Body of pancreas (tissue), 4 donors: ENCODE measurements around the gene C4A. TPM values are rescaled to one million over a fixed set of nuclear protein-coding genes. Genes with fewer than 3 reads are reported as not detected.
"Not testable (repeated sequence)": the region's sequence is repeated elsewhere in the genome, so short reads cannot be mapped to it uniquely, and the experiment has no call there.

ENCODE experiments used
- ATAC-seq: fragments of 150-250 bp; one replicate; pipeline ENCODE4 v1.9.1; 2016
- DNase-seq, 4 donors: peaks; one replicate each; pipeline ENCODE4 v3.0.0-alpha.2; 2019
- H3K27ac ChIP-seq, 4 donors: fragments of 200-600 bp; sonication (generic); 1 replicate in 3 of 4; 2 replicates in 1 of 4; pipeline versions ENCODE4 v1.5.1 to v1.6.1; 2016 to 2019; ENCODE audit warnings: mild to moderate bottlenecking in 1 of 4, mixed read lengths in 1 of 4, moderate library complexity in 1 of 4
- H3K27me3 ChIP-seq, 2 donors: fragments of 200-600 bp; sonication (generic); one replicate each; pipeline ENCODE4 v1.6.0; 2016; ENCODE audit warnings: mild to moderate bottlenecking in 1 of 2
- H3K36me3 ChIP-seq, 2 donors: fragments of 200-600 bp; sonication (generic); replicated peaks in 1 of 2; 2 replicates each; pipeline ENCODE4 v1.5.1; 2016; ENCODE audit warnings: low read depth in 2 of 2; ENCODE audit not compliant: insufficient read depth in 1 of 2
- H3K4me1 ChIP-seq: fragments of 200-600 bp; sonication (generic); one replicate; pipeline ENCODE4 v1.6.0; 2016
- H3K4me3 ChIP-seq, 2 donors: fragments of 200-600 bp; sonication (generic); 1 replicate in 1 of 2; 2 replicates in 1 of 2; pipeline ENCODE4 v1.5.1; 2016 to 2019
- H3K9me3 ChIP-seq, 3 donors: fragments of 200-600 bp; sonication (generic); 1 replicate in 2 of 3; 2 replicates in 1 of 3; pipeline ENCODE4 v1.5.1; 2016
- CTCF ChIP-seq, 7 experiments: fragments of 450-650 bp in 4 of 7; fragments of 200-600 bp in 3 of 7; sonication (generic) in 3 of 7; IDR thresholded peaks; one replicate each; pipeline ENCODE4 v1.5.1; 2016 to 2019; ENCODE audit warnings: antibody characterized with exemption in 7 of 7
- POLR2A ChIP-seq, 3 donors: fragments of 450-650 bp; IDR thresholded peaks; one replicate each; pipeline ENCODE4 v1.6.1; 2016; ENCODE audit warnings: antibody characterized with exemption in 3 of 3, mild to moderate bottlenecking in 2 of 3
- WGBS, 2 donors: methylation state at CpG; one replicate each; pipeline ENCODE4 v1.1.5; 2017; 5-methylcytosine and 5-hydroxymethylcytosine counted together
- intact Hi-C: fragments of 100-400 bp; cut with DNase I; formaldehyde crosslinking; loops from one replicate; pipeline ENCODE4 v1.15.1; 2023
- total RNA-seq, 2 donors: library from RNA; depleted of rRNA; stranded (reverse); fragments of >200 nt; gene quantifications; one replicate each; pipeline ENCODE4 v1.1.0, GENCODE V29; 2016

C4A gene
- total RNA-seq, 2 donors from 2014 or later = 60.3 to 65.9 TPM

GRCh38 chr6:31977816-31978431, 3.9 kb upstream of the C4A start:
- H3K9me3 ChIP-seq = no peaks in the 10 kb centered on the region
- no peak overlapping the region for H3K27ac ChIP-seq
- H3K4me3 ChIP-seq = no peak overlapping the region
- H3K4me1 ChIP-seq = peaks cover 5% of the 10 kb centered on the region
- H3K27me3 ChIP-seq = no peaks in the 10 kb centered on the region
- DNase-seq = no peak
- no peak for ATAC-seq
- TF ChIP-seq CTCF (IDR thresholded peaks at IDR 0.05) = no peak
- no peak for TF ChIP-seq POLR2A (IDR thresholded peaks at IDR 0.05)
- peaks cover 0 to 2% of the 10 kb centered on the region in 2 donors for H3K36me3 ChIP-seq
- 95 to 96% methylated on average over 12 of the region's 12 CpGs for WGBS, 2 donors
- intact Hi-C loops = no loop called here

- no peaks in the 10 kb centered on the region for H3K9me3 ChIP-seq
- ATAC-seq (no peak), DNase-seq (no peak)
- H3K4me3 ChIP-seq = no peak overlapping the region
- no peaks in the 10 kb centered on the region for H3K27me3 ChIP-seq
- no peak for TF ChIP-seq CTCF (IDR thresholded peaks at IDR 0.05)
- no peak for TF ChIP-seq POLR2A (IDR thresholded peaks at IDR 0.05)
- peaks cover 0 to 2% of the 10 kb centered on the region in 2 donors for H3K36me3 ChIP-seq
- no peaks in the 10 kb centered on the region for H3K4me1 ChIP-seq
- H3K27ac ChIP-seq = no peak overlapping the region
- WGBS, 2 donors = 78 to 87% methylated on average over 5 of the region's 5 CpGs
- intact Hi-C loops = no loop called here
These were observed 3.0 kb upstream of the C4A start for GRCh38 chr6:31978831-31979230.

DNA sequence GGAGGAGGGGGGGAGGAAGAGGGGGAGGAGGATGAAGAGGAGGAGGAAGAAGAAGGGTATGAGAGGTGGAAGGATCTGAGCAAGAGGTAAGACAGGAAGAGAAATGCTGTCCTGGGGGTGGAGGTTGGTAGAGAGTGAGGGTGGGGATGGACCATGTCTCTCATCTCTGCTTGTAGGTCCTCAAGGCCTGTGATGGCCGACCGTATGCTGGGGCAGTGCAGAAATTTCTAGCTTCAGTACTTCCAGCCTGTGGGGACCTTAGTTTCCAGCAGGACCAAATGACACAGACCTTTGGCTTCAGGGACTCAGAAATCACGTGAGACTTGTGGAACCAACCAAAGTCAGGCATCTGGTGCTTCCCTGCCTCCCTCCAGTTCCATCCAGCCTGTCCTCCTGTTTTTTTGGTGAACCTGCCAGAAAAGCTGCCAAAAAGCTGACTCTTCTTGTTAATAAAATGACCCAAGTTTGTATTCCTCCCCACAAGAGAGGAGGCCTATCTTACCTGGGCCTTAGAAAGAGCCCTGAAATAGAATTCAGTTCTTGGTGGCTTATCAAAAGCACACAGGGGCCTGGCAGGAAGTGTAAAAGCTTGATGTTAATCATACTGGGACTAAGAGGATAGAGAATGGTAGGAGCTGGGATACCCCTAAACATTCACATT, 2.5 kb upstream of the C4A start:
- Histone ChIP-seq H3K4me3 (no peak overlapping the region), H3K9me3 (no peaks in the 10 kb centered on the region), H3K4me1 (no peaks in the 10 kb centered on the region), H3K27ac (no peak overlapping the region), H3K36me3 (peaks cover 0 to 2% of the 10 kb centered on the region in 2 donors), H3K27me3 (no peaks in the 10 kb centered on the region)
- TF ChIP-seq POLR2A (IDR thresholded peaks at IDR 0.05) (no peak), CTCF (IDR thresholded peaks at IDR 0.05) (no peak)
- ATAC-seq (no peak), DNase-seq (no peak)
- intact Hi-C loops = no loop called here
- 92 to 100% methylated on average over 3 of the region's 3 CpGs for WGBS, 2 donors

DNA sequence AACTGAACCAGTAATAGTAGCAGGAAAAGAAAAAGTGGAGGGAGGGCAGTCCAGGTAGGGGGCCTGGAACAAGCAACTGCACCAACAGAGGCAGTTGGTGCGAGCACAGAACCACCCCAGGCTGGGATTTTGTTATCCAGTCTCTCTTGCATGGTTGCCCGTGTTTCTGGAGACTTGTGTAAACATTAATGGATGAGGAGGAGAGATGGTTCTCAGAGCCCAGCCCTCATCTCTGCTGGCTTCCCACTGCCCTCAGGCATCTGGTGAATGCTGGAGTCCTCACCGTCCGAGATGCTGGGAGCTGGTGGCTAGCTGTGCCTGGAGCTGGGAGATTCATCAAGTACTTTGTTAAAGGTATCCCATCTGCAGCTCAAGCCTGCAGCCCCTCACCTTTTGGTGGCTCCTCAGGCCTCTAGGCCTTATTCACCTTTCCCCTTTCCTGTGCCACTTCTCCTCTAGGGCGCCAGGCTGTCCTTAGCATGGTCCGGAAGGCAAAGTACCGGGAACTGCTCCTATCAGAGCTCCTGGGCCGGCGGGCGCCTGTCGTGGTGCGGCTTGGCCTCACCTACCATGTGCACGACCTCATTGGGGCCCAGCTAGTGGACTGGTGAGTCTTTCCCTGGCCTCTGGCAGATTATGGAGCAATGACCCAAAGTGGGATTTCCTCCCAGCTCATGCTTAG, 1.5 kb upstream of the C4A start:
- H3K27ac ChIP-seq, ATAC-seq, H3K27me3 ChIP-seq, DNase-seq, H3K4me3 ChIP-seq, H3K4me1 ChIP-seq, H3K36me3 ChIP-seq, intact Hi-C loops, H3K9me3 ChIP-seq: not testable (repeated sequence)
- 90 to 94% methylated on average over 4 to 13 of the region's 13 CpGs for WGBS, 2 donors

DNA sequence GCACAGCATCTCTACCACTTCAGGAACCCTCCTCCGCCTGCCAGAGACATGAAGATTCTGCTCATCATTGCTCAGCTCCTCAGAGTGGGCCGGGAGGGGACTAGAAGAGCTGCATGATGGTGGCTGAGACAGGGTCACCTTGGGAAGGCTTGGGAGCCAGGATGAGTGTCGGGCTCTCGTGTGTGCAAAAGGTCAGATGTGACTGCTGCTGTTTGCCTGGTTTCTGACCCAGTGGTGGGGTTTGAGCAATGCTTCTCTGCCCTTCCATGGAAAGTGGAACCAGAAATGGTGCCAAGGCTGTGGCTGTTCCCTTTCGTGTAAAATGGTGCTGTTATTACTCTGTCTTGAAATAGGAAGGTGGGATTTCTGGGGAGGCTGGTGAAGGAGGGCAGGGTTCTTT, 859 bp upstream of the C4A start:
- H3K27me3 ChIP-seq, H3K9me3 ChIP-seq, DNase-seq, H3K27ac ChIP-seq, H3K4me1 ChIP-seq, H3K4me3 ChIP-seq, ATAC-seq, intact Hi-C loops, H3K36me3 ChIP-seq: not testable (repeated sequence)
- no CpG with 5 or more reads among the region's 5 CpGs for WGBS, 2 donors

GRCh38 chr6:31989363-31989762, 7.5 kb downstream of the C4A start:
- H3K27me3 ChIP-seq, H3K4me3 ChIP-seq, H3K4me1 ChIP-seq, ATAC-seq, H3K9me3 ChIP-seq, intact Hi-C loops, H3K36me3 ChIP-seq, H3K27ac ChIP-seq, DNase-seq: not testable (repeated sequence)
- no CpG with 5 or more reads among the region's 10 CpGs for WGBS, 2 donors

DNA sequence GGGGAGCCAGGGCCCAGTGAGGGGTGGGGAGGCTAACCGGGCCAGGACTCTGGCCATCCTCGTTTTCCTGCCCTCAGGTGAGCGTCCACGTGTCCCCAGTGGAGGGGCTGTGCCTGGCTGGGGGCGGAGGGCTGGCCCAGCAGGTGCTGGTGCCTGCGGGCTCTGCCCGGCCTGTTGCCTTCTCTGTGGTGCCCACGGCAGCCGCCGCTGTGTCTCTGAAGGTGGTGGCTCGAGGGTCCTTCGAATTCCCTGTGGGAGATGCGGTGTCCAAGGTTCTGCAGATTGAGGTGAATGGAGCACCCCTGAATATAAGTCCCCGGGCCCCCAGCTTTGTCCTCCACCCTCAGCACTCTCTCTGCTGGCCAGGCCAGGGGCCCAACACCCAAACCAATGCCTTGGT, 12.6 kb downstream of the C4A start:
- H3K27me3 ChIP-seq, intact Hi-C loops, H3K36me3 ChIP-seq, H3K4me1 ChIP-seq, H3K9me3 ChIP-seq, ATAC-seq, DNase-seq, H3K4me3 ChIP-seq, H3K27ac ChIP-seq: not testable (repeated sequence)
- 95% methylated on average over 9 of the region's 14 CpGs; no CpG with 5 or more reads in 1 of the 2 donors for WGBS, 2 donors

GRCh38 chr6:31996385-31996784, 14.5 kb downstream of the C4A start:
- H3K9me3 ChIP-seq, intact Hi-C loops, H3K27ac ChIP-seq, DNase-seq, H3K4me1 ChIP-seq, H3K27me3 ChIP-seq, ATAC-seq, H3K36me3 ChIP-seq, H3K4me3 ChIP-seq: not testable (repeated sequence)
- 89 to 100% methylated on average over 1 to 4 of the region's 6 CpGs for WGBS, 2 donors
